ENCODE measurements around the gene SMIM20. TPM values are rescaled to one million over a fixed set of nuclear protein-coding genes. Genes with fewer than 3 reads are reported as not detected.

Gene SMIM20
- total and polyA plus RNA-seq, 9 of the 15 experiments (the other 6 are each of a cell fraction or from before 2014, with no cell fraction given), result 25.1 to 51.0 (median 38.9) TPM

DNA sequence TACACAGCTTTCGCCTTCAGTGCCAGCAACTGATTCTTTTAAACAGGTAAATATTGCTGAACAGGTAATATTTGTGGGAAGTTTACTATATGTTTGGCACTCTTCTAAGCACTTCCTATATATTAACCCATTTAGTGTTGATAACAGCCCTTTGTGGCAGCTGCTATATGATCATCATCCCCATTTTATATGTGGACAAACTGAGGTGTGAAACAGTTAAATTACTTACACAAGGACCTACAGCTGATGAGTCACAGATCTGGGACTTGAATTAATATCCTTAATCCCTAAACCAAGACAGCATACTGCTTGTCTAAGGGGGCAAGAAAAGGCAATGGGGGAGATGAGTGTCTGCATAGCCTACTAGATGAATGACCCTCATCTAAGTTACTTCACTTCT lies 2.9 kb downstream of the SMIM20 start:
- intact Hi-C loops (cut with micrococcal nuclease), result no loop called here
- WGBS (ENCODE audit: insufficient coverage, low coverage, missing lambda C conversion rate), result 100% methylated on average over 1 of the region's 1 CpG
- no peak for ATAC-seq
- Histone ChIP-seq H3K4me1 (replicated peaks in 1 of 2; ENCODE audit: control insufficient read depth in 2 of 2, insufficient read depth in 2 of 2, low read length in 2 of 2) (peaks cover 20 to 21% of the 10 kb centered on the region in 2 experiments; a peak in 4 of 5 replicates), H4K20me1 (replicated peaks; ENCODE audit: control insufficient read depth, insufficient read depth, low read length) (no peaks in the 10 kb centered on the region), H3K9me1 (ENCODE audit: control insufficient read depth, insufficient read depth, low read length) (no peaks in the 10 kb centered on the region), H3K79me2 (ENCODE audit: control insufficient read depth, insufficient read depth, low read length) (peaks cover 35% of the 10 kb centered on the region), H3K9ac (ENCODE audit: insufficient read depth in 1 of 2, low read depth in 2 of 2, low read length in 2 of 2) (no peak overlapping the region), H3K9me3 (replicated peaks; ENCODE audit: control insufficient read depth, insufficient read depth, low read depth, low read length) (no peaks in the 10 kb centered on the region), H3K4me3 (no peak overlapping the region), H2AFZ (ENCODE audit: low read depth, low read length) (no peak overlapping the region), H3K27ac (ENCODE audit: extremely low read depth, low read depth, low read length) (no peak overlapping the region), H3K36me3 (ENCODE audit: control insufficient read depth, insufficient read depth, low read length) (peaks cover 8% of the 10 kb centered on the region; the same call in 2 of the 3 replicates), H3K27me3 (ENCODE audit: control insufficient read depth in 2 of 2, insufficient read depth in 2 of 2, low read length in 2 of 2) (peaks cover 4 to 13% of the 10 kb centered on the region in 2 experiments; a peak in 2 of 5 replicates), H3K4me2 (ENCODE audit: insufficient read depth, low read length) (no peak overlapping the region)
- BruUV-seq (replicated peaks), result no TSS peak
- in situ Hi-C loops (cut with MboI), result no loop called here
- FAIRE-seq, result no peak
- 0 out of 2 replicates have a peak, but pooled peaks have one; percentile 19 for TF ChIP-seq C11orf30 (IDR thresholded peaks at IDR 0.05; ENCODE audit: low read depth)
- TF ChIP-seq TRIM28 (IDR thresholded peaks at IDR 0.05), result no peak
- TF ChIP-seq ERF (CRISPR knock-in tag; IDR thresholded peaks at IDR 0.05), result no peak
- TF ChIP-seq FIP1L1 (IDR thresholded peaks at IDR 0.05; ENCODE audit: low read depth, low read length, poor library complexity, severe bottlenecking), result no peak
- TF ChIP-seq CHD2 (IDR thresholded peaks at IDR 0.05; ENCODE audit: low read depth, low read length), result no peak
- peak; percentile 72 for TF ChIP-seq RBM25 (IDR thresholded peaks at IDR 0.05; ENCODE audit: low read depth, low read length, severe bottlenecking)
- TF ChIP-seq ZNF316 (IDR thresholded peaks at IDR 0.05), result peak; percentile 36; the same call in 1 of the 2 replicates
- ChIA-PET CTCF (ENCODE audit: low intra/inter-chr PET ratio) (no interaction called here), POLR2A (no interaction called here)
- DNase-seq (ENCODE audit: extremely low read depth in 1 of 4, low spot score in 3 of 4), result no peak

DNA sequence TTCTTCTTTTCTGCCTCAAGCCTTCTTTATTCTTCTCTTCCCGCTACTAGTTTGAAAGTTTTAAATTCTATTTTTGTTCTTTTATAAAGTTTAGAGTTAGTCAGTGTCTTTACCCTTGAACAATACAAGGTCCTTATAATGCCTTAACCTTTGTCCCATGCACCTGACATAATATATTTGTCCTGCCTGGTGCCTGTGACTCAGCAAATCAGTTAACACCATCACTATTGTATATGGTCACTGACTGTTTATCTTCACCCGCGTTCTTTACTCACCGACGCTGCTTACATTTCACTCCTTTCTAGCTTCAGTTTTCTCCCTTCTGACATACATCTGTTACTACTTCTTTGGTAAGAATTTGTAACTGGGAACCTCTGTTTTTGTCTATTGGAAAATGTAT lies 5.7 kb downstream of the SMIM20 start:
- peak overlapping the region; percentile 34 for H3K4me2 ChIP-seq (ENCODE audit: insufficient read depth, low read length)
- intact Hi-C loops (cut with micrococcal nuclease), result no loop called here
- peaks cover 36% of the 10 kb centered on the region for H3K79me2 ChIP-seq (ENCODE audit: control insufficient read depth, insufficient read depth, low read length)
- DNase-seq (ENCODE audit: extremely low read depth in 1 of 4, low spot score in 3 of 4) (peak in 3 of 4 experiments; percentile 20 to 64 (median 49)), FAIRE-seq (peak; percentile 52), ATAC-seq (peak; percentile 77)
- no peaks in the 10 kb centered on the region for H4K20me1 ChIP-seq (replicated peaks; ENCODE audit: control insufficient read depth, insufficient read depth, low read length)
- ChIA-PET CTCF (ENCODE audit: low intra/inter-chr PET ratio) (interaction anchor here (0.7 kb wide), 1 partner anchor 10 kb away, joined by 3 read pairs; no protein-coding TSS in a partner anchor), POLR2A (no interaction called here)
- no peak overlapping the region for H3K9ac ChIP-seq (ENCODE audit: insufficient read depth in 1 of 2, low read depth in 2 of 2, low read length in 2 of 2)
- H3K36me3 ChIP-seq (ENCODE audit: control insufficient read depth, insufficient read depth, low read length), result peaks cover 10% of the 10 kb centered on the region; the same call in 2 of the 3 replicates
- no peaks in the 10 kb centered on the region for H3K9me3 ChIP-seq (replicated peaks; ENCODE audit: control insufficient read depth, insufficient read depth, low read depth, low read length)
- H3K27me3 ChIP-seq (ENCODE audit: control insufficient read depth in 2 of 2, insufficient read depth in 2 of 2, low read length in 2 of 2), result no peaks in the 10 kb centered on the region
- in situ Hi-C loops (cut with MboI), result no loop called here
- H3K4me1 ChIP-seq (replicated peaks in 1 of 2; ENCODE audit: control insufficient read depth in 2 of 2, insufficient read depth in 2 of 2, low read length in 2 of 2), result peaks cover 12 to 21% of the 10 kb centered on the region in 2 experiments; a peak in 4 of 5 replicates
- peak overlapping the region; percentile 32; the same call in 1 of the 2 replicates for H2AFZ ChIP-seq (ENCODE audit: low read depth, low read length)
- WGBS (ENCODE audit: insufficient coverage, low coverage, missing lambda C conversion rate), result 12% methylated on average over 5 of the region's 5 CpGs
- H3K9me1 ChIP-seq (ENCODE audit: control insufficient read depth, insufficient read depth, low read length), result peaks cover 7% of the 10 kb centered on the region
- no TSS peak for BruUV-seq (replicated peaks)
- no peak overlapping the region for H3K4me3 ChIP-seq
- H3K27ac ChIP-seq (ENCODE audit: extremely low read depth, low read depth, low read length), result peak overlapping the region; percentile 23; the same call in 1 of the 3 replicates
- TF ChIP-seq POLR2G (IDR thresholded peaks at IDR 0.05; ENCODE audit: low read depth, low read length) (no peak), ZEB2 (IDR thresholded peaks at IDR 0.05) (peak; percentile 38; the same call in 1 of the 2 replicates), MEIS2 (IDR thresholded peaks at IDR 0.05; ENCODE audit: partially characterized antibody) (peak; percentile 79), NR2C1 (IDR thresholded peaks at IDR 0.05) (0 out of 2 replicates have a peak, but pooled peaks have one; percentile 47), NR2C1 (tag; IDR thresholded peaks at IDR 0.05) (peak; percentile 58), SOX6 (IDR thresholded peaks at IDR 0.05) (peak; percentile 90), ZNF282 (CRISPR knock-in tag; IDR thresholded peaks at IDR 0.05) (no peak), HDAC1 (IDR thresholded peaks at IDR 0.05) (peak in 1 of 2 experiments; percentile 21; a peak in 1 of 4 replicates), ZNF316 (IDR thresholded peaks at IDR 0.05) (peak; percentile 94), NR2C2 (CRISPR knock-in tag; IDR thresholded peaks at IDR 0.05) (no peak), NR2C2 (tag; IDR thresholded peaks at IDR 0.05) (peak; percentile 77), MTA3 (IDR thresholded peaks at IDR 0.05; ENCODE audit: borderline replicate concordance) (0 out of 2 replicates have a peak, but pooled peaks have one; percentile 22)
- TF ChIP-seq, protein P1, sequence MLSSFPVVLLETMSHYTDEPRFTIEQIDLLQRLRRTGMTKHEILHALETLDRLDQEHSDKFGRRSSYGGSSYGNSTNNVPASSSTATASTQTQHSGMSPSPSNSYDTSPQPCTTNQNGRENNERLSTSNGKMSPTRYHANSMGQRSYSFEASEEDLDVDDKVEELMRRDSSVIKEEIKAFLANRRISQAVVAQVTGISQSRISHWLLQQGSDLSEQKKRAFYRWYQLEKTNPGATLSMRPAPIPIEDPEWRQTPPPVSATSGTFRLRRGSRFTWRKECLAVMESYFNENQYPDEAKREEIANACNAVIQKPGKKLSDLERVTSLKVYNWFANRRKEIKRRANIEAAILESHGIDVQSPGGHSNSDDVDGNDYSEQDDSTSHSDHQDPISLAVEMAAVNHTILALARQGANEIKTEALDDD (IDR thresholded peaks at IDR 0.05), result peak; percentile 61; the same call in 1 of the 2 replicates
